Testis (tissue), 3 donors: ENCODE measurements around the gene PI4KB. TPM values are rescaled to one million over a fixed set of nuclear protein-coding genes. Genes with fewer than 3 reads are reported as not detected.

ENCODE experiments used
- DNase-seq: peaks from one replicate; pipeline ENCODE4 v3.0.0-alpha.2; 2019
- H3K27ac ChIP-seq, 2 donors: fragments of 200-600 bp; sonication (generic); one replicate each; pipeline ENCODE4 v1.5.1; 2019
- H3K27me3 ChIP-seq: fragments of 200-600 bp; sonication (generic); one replicate; pipeline ENCODE4 v1.5.1; 2019
- H3K36me3 ChIP-seq: fragments of 200-600 bp; sonication (generic); one replicate; pipeline ENCODE4 v1.5.1; 2017; ENCODE audit warnings: low read depth; ENCODE audit errors: missing control alignments
- H3K4me1 ChIP-seq: fragments of 200-600 bp; sonication (generic); one replicate; pipeline ENCODE4 v1.5.1; 2019
- H3K4me3 ChIP-seq, 2 donors: fragments of 200-600 bp; sonication (generic); one replicate each; pipeline ENCODE4 v1.5.1; 2017 to 2019
- H3K9me3 ChIP-seq: fragments of 200-600 bp; sonication (generic); one replicate; pipeline ENCODE4 v1.5.1; 2017
- CTCF ChIP-seq, 3 experiments: fragments of 450-650 bp in 2 of 3; fragments of 200-600 bp in 1 of 3; sonication (generic) in 1 of 3; IDR thresholded peaks; one replicate each; pipeline ENCODE4 v1.5.1; 2016 to 2019; ENCODE audit warnings: antibody characterized with exemption in 3 of 3, mild to moderate bottlenecking in 2 of 3, moderate library complexity in 1 of 3
- POLR2A ChIP-seq: fragments of 450-650 bp; IDR thresholded peaks from one replicate; pipeline ENCODE4 v1.6.1; 2017; ENCODE audit warnings: antibody characterized with exemption, mild to moderate bottlenecking, moderate library complexity
- WGBS, 2 donors: methylation state at CpG; one replicate each; pipeline ENCODE4 v1.1.5; 2018; 5-methylcytosine and 5-hydroxymethylcytosine counted together
- intact Hi-C: fragments of 100-400 bp; cut with DNase I; formaldehyde crosslinking; loops from one replicate; pipeline ENCODE4 v1.15.1; 2023; ENCODE audit warnings: low total_unique reads
- polyA plus RNA-seq: library from polyadenylated mRNA; stranded (reverse); fragments of 350-450 nt; fragmentation: Illumina TruSeq; extraction: RNeasy Lipid Tissue Mini Kit (QIAGEN cat#74804); gene quantifications from one replicate; pipeline ENCODE4 v1.2.3, GENCODE V29; 2014; ENCODE audit warnings: low read depth, low replicate concordance; ENCODE audit not compliant: insufficient read depth
- small RNA-seq, 2 donors: library from RNA; depleted of rRNA; stranded (forward); fragments of <200 nt; gene quantifications; one replicate each; pipeline ENCODE3, GENCODE V24; 2016
- total RNA-seq, 2 donors: library from RNA; depleted of rRNA; stranded (reverse); fragments of >200 nt; gene quantifications; one replicate each; pipeline ENCODE4 v1.2.3, GENCODE V29; 2016

PI4KB gene
- total and polyA plus RNA-seq, 3 donors from 2014 or later, result 86.8 to 103 (median 87.9) TPM

- no peaks in the 10 kb centered on the region for H3K36me3 ChIP-seq
- TF ChIP-seq CTCF (IDR thresholded peaks at IDR 0.05) (no peak), POLR2A (no peak)
Measured at GRCh38 chr1:151246786-151247185, 80.4 kb downstream of the PI4KB start.

GRCh38 chr1:151243683-151244216 lies 83.5 kb downstream of the PI4KB start:
- intact Hi-C loops, result no loop called here
- Histone ChIP-seq H3K9me3 (no peaks in the 10 kb centered on the region), H3K4me1 (no peaks in the 10 kb centered on the region), H3K4me3 (no peak overlapping the region), H3K27ac (no peak overlapping the region), H3K36me3 (no peaks in the 10 kb centered on the region), H3K27me3 (no peaks in the 10 kb centered on the region)
- TF ChIP-seq POLR2A, result no peak
- TF ChIP-seq CTCF (IDR thresholded peaks at IDR 0.05), result no peak
- whole genome bisulfite sequencing, 2 donors, result 81 to 82% methylated on average over 5 of the region's 5 CpGs
- no peak for DNase-seq

More at GRCh38 chr1:151246786-151247185, 80.4 kb downstream of the PI4KB start:
- H3K27ac ChIP-seq, result no peak overlapping the region
- H3K4me1 ChIP-seq, result no peaks in the 10 kb centered on the region
- DNase-seq, result no peak
- no peak overlapping the region for H3K4me3 ChIP-seq
- H3K9me3 ChIP-seq, result no peaks in the 10 kb centered on the region
- no peaks in the 10 kb centered on the region for H3K27me3 ChIP-seq
- intact Hi-C loops, result no loop called here
- 66 to 67% methylated on average over 2 of the region's 2 CpGs for WGBS, 2 donors

- H3K4me1 ChIP-seq, result no peaks in the 10 kb centered on the region
- DNase-seq, result no peak
- H3K36me3 ChIP-seq, result no peaks in the 10 kb centered on the region
- H3K9me3 ChIP-seq, result no peaks in the 10 kb centered on the region
- no peak overlapping the region for H3K27ac ChIP-seq
- intact Hi-C loops, result no loop called here
- 83 to 92% methylated on average over 2 of the region's 2 CpGs for WGBS, 2 donors
- H3K4me3 ChIP-seq, result no peak overlapping the region
- TF ChIP-seq CTCF (IDR thresholded peaks at IDR 0.05) (no peak), POLR2A (no peak)
- H3K27me3 ChIP-seq, result no peaks in the 10 kb centered on the region
Measured at GRCh38 chr1:151242442-151242841, 84.8 kb downstream of the PI4KB start.

Small RNAs within 50 kb of the gene (small RNA-seq; reads per million reads assigned to genes)
- 0 to 0.09 reads per million in 2 donors for gene RN7SL444P

Other genes with a start within 250 kb of the PI4KB start
- 100 to 1,000 TPM; 134 to 175 TPM for gene SEMA6C, start 180.8 kb downstream of the PI4KB start, total RNA-seq
- 71.6 TPM for gene SEMA6C, start 180.8 kb downstream of the PI4KB start, polyA plus RNA-seq
- under 1 TPM; 0.55 to 0.99 TPM for gene TNFAIP8L2, start 170.8 kb downstream of the PI4KB start, total RNA-seq
- 2.1 TPM for gene TNFAIP8L2, start 170.8 kb downstream of the PI4KB start, polyA plus RNA-seq
- gene LYSMD1, start 161.5 kb downstream of the PI4KB start, total RNA-seq, result 10 to 100 TPM; 14.9 to 17.0 TPM
- gene LYSMD1, start 161.5 kb downstream of the PI4KB start, polyA plus RNA-seq, result 9.5 TPM
- gene SCNM1, start 161.3 kb downstream of the PI4KB start, total RNA-seq, result 10 to 100 TPM; 27.5 to 31.7 TPM
- gene SCNM1, start 161.3 kb downstream of the PI4KB start, polyA plus RNA-seq, result 46.0 TPM
- gene TMOD4, start 151.4 kb downstream of the PI4KB start, total RNA-seq, result not detected
- gene TMOD4, start 151.4 kb downstream of the PI4KB start, polyA plus RNA-seq, result 2.1 TPM
- gene VPS72, start 137.2 kb downstream of the PI4KB start, total RNA-seq, result 10 to 100 TPM; 31.9 to 42.7 TPM
- 57.9 TPM for gene VPS72, start 137.2 kb downstream of the PI4KB start, polyA plus RNA-seq
- gene PIP5K1A, start 128.9 kb downstream of the PI4KB start, total RNA-seq, result 100 to 1,000 TPM; 168 to 234 TPM
- gene PIP5K1A, start 128.9 kb downstream of the PI4KB start, polyA plus RNA-seq, result 94.1 TPM
- 100 to 1,000 TPM; 164 to 196 TPM for gene PSMD4, start 72.7 kb downstream of the PI4KB start, total RNA-seq
- 333 TPM for gene PSMD4, start 72.7 kb downstream of the PI4KB start, polyA plus RNA-seq
- gene ZNF687, start 45.1 kb downstream of the PI4KB start, total RNA-seq, result 10 to 100 TPM; 39.9 to 58.2 TPM
- gene ZNF687, start 45.1 kb downstream of the PI4KB start, polyA plus RNA-seq, result 38.4 TPM
- 10 to 100 TPM; 18.8 to 19.8 TPM for gene RFX5, start 19.8 kb upstream of the PI4KB start, total RNA-seq
- 43.6 TPM for gene RFX5, start 19.8 kb upstream of the PI4KB start, polyA plus RNA-seq
- 10 to 100 TPM; 13.0 to 15.1 TPM for gene SELENBP1, start 45.3 kb upstream of the PI4KB start, total RNA-seq
- gene SELENBP1, start 45.3 kb upstream of the PI4KB start, polyA plus RNA-seq, result 31.8 TPM
- gene PSMB4, start 72.2 kb upstream of the PI4KB start, total RNA-seq, result 100 to 1,000 TPM; 155 to 186 TPM
- 179 TPM for gene PSMB4, start 72.2 kb upstream of the PI4KB start, polyA plus RNA-seq
- 100 to 1,000 TPM; 131 to 137 TPM for gene POGZ, start 132.1 kb upstream of the PI4KB start, total RNA-seq
- gene POGZ, start 132.1 kb upstream of the PI4KB start, polyA plus RNA-seq, result 84.3 TPM
- gene CGN, start 184.0 kb upstream of the PI4KB start, total RNA-seq, result 10 to 100 TPM; 25.7 to 31.6 TPM
- gene CGN, start 184.0 kb upstream of the PI4KB start, polyA plus RNA-seq, result 25.9 TPM
- gene TUFT1, start 212.9 kb upstream of the PI4KB start, total RNA-seq, result 10 to 100 TPM; 16.5 to 19.3 TPM
- 9.7 TPM for gene TUFT1, start 212.9 kb upstream of the PI4KB start, polyA plus RNA-seq